Thyroid gland (tissue), 4 donors: ENCODE measurements around the gene SLC6A3. TPM values are rescaled to one million over a fixed set of nuclear protein-coding genes. Genes with fewer than 3 reads are reported as not detected.

Experiments used
- DNase-seq, 2 donors: peaks; one replicate each; pipeline ENCODE4 v3.0.0-alpha.2; 2019
- H3K27ac ChIP-seq, 3 donors: fragments of 200-600 bp; sonication (generic); 1 replicate in 2 of 3; 2 replicates in 1 of 3; pipeline ENCODE4 v1.5.1; 2016 to 2019; ENCODE audit warnings: mild to moderate bottlenecking in 1 of 3, moderate library complexity in 1 of 3
- H3K27me3 ChIP-seq: fragments of 200-600 bp; sonication (generic); one replicate; pipeline ENCODE4 v1.5.1; 2019
- H3K36me3 ChIP-seq, 2 donors: fragments of 200-600 bp; sonication (generic); one replicate each; pipeline ENCODE4 v1.5.1; 2016 to 2019
- H3K4me1 ChIP-seq, 2 donors: fragments of 200-600 bp; sonication (generic); one replicate each; pipeline ENCODE4 v1.5.1; 2017 to 2019
- H3K4me3 ChIP-seq, 3 donors: fragments of 200-600 bp; sonication (generic); replicated peaks in 1 of 3; 1 replicate in 2 of 3; 2 replicates in 1 of 3; pipeline ENCODE4 v1.5.1; 2016; ENCODE audit warnings: mild to moderate bottlenecking in 1 of 3
- H3K9me3 ChIP-seq: fragments of 200-600 bp; sonication (generic); one replicate; pipeline ENCODE4 v1.5.1; 2017
- CTCF ChIP-seq, 6 experiments: fragments of 200-600 bp in 3 of 6; fragments of 450-650 bp in 3 of 6; sonication (generic) in 3 of 6; IDR thresholded peaks; one replicate each; pipeline ENCODE4 v1.5.1; 2016 to 2019; ENCODE audit warnings: antibody characterized with exemption in 6 of 6, mild to moderate bottlenecking in 2 of 6, inconsistent platforms in 1 of 6, moderate library complexity in 1 of 6
- POLR2A ChIP-seq, 2 donors: fragments of 450-650 bp; IDR thresholded peaks; one replicate each; pipeline ENCODE4 v1.6.1; 2017; ENCODE audit warnings: antibody characterized with exemption in 2 of 2, mild to moderate bottlenecking in 2 of 2, moderate library complexity in 1 of 2
- WGBS, 2 donors: methylation state at CpG; one replicate each; pipeline ENCODE4 v1.1.5; 2017; 5-methylcytosine and 5-hydroxymethylcytosine counted together
- intact Hi-C: fragments of 100-400 bp; cut with DNase I; formaldehyde crosslinking; loops from one replicate; pipeline ENCODE4 v1.15.1; 2023
- total RNA-seq, 4 donors: library from RNA; depleted of rRNA; stranded (reverse); fragments of >200 nt; gene quantifications; one replicate each; pipeline ENCODE4 v1.2.3, GENCODE V29; 2016

Gene SLC6A3
- total RNA-seq, 4 donors from 2014 or later, result 0.54 to 0.67 (median 0.54) TPM; not detected in 1

GRCh38 chr5:1391691-1392090 is 53.5 kb downstream of the SLC6A3 start:
- WGBS, 2 donors, result 67% methylated on average over 10 of the region's 11 CpGs; no CpG with 5 or more reads in 1 of the 2 donors
- no peaks in the 10 kb centered on the region for H3K9me3 ChIP-seq
- no peak for DNase-seq
- no peaks in the 10 kb centered on the region for H3K36me3 ChIP-seq
- peaks cover 2 to 6% of the 10 kb centered on the region in 2 donors for H3K4me1 ChIP-seq
- no peak overlapping the region for H3K4me3 ChIP-seq
- H3K27ac ChIP-seq, result no peak overlapping the region
- no peaks in the 10 kb centered on the region for H3K27me3 ChIP-seq
- intact Hi-C loops, result no loop called here
- TF ChIP-seq CTCF (IDR thresholded peaks at IDR 0.05) (no peak), POLR2A (IDR thresholded peaks at IDR 0.05) (no peak)

GRCh38 chr5:1390861-1391600 is 54.2 kb downstream of the SLC6A3 start:
- Histone ChIP-seq H3K36me3 (no peaks in the 10 kb centered on the region), H3K4me1 (peaks cover 4 to 9% of the 10 kb centered on the region in 2 donors), H3K27me3 (no peaks in the 10 kb centered on the region), H3K4me3 (no peak overlapping the region), H3K9me3 (no peaks in the 10 kb centered on the region), H3K27ac (no peak overlapping the region)
- TF ChIP-seq POLR2A (IDR thresholded peaks at IDR 0.05) (no peak), CTCF (IDR thresholded peaks at IDR 0.05) (no peak)
- no peak for DNase-seq
- intact Hi-C loops, result no loop called here
- WGBS, 2 donors, result 83 to 92% methylated on average over 12 to 18 of the region's 21 CpGs

GRCh38 chr5:1390333-1390732 is 54.9 kb downstream of the SLC6A3 start:
- WGBS, 2 donors, result 81 to 86% methylated on average over 5 to 7 of the region's 7 CpGs
- intact Hi-C loops, result no loop called here
- no peak overlapping the region for H3K27ac ChIP-seq
- H3K4me3 ChIP-seq, result no peak overlapping the region
- H3K27me3 ChIP-seq, result no peaks in the 10 kb centered on the region
- TF ChIP-seq CTCF (IDR thresholded peaks at IDR 0.05) (no peak), POLR2A (IDR thresholded peaks at IDR 0.05) (no peak)
- H3K36me3 ChIP-seq, result no peaks in the 10 kb centered on the region
- H3K9me3 ChIP-seq, result no peaks in the 10 kb centered on the region
- peaks cover 4 to 11% of the 10 kb centered on the region in 2 donors for H3K4me1 ChIP-seq
- DNase-seq, result no peak

- Histone ChIP-seq H3K27ac (no peak overlapping the region), H3K4me3 (no peak overlapping the region), H3K9me3 (no peaks in the 10 kb centered on the region), H3K36me3 (no peaks in the 10 kb centered on the region), H3K27me3 (no peaks in the 10 kb centered on the region), H3K4me1 (peaks cover 4 to 14% of the 10 kb centered on the region in 2 donors)
- intact Hi-C loops, result no loop called here
- no peak for TF ChIP-seq POLR2A (IDR thresholded peaks at IDR 0.05)
- WGBS, 2 donors, result 90 to 91% methylated on average over 4 of the region's 4 CpGs
- DNase-seq, result no peak
Observed at GRCh38 chr5:1388383-1388967, 56.8 kb downstream of the SLC6A3 start.

GRCh38 chr5:1387876-1388275 is 57.4 kb downstream of the SLC6A3 start:
- WGBS, 2 donors, result 93 to 95% methylated on average over 5 of the region's 5 CpGs
- intact Hi-C loops, result no loop called here
- no peaks in the 10 kb centered on the region for H3K27me3 ChIP-seq

More at GRCh38 chr5:1387876-1388275, 57.4 kb downstream of the SLC6A3 start:
- Histone ChIP-seq H3K4me3 (no peak overlapping the region), H3K27ac (no peak overlapping the region), H3K9me3 (no peaks in the 10 kb centered on the region), H3K4me1 (peaks cover 4 to 14% of the 10 kb centered on the region in 2 donors), H3K36me3 (no peaks in the 10 kb centered on the region)
- TF ChIP-seq CTCF (IDR thresholded peaks at IDR 0.05), result no peak
- no peak for TF ChIP-seq POLR2A (IDR thresholded peaks at IDR 0.05)
- no peak for DNase-seq
